ENCODE measurements around the gene ANKRD33B. TPM values are rescaled to one million over a fixed set of nuclear protein-coding genes. Genes with fewer than 3 reads are reported as not detected.

ANKRD33B gene
- total and polyA plus RNA-seq, 2 donors, result 4.4 to 4.7 TPM

GRCh38 chr5:10582512-10582897 lies 18.6 kb downstream of the ANKRD33B start:
- H3K4me1 ChIP-seq (ENCODE audit: insufficient read depth), result no peaks in the 10 kb centered on the region
- H3K4me3 ChIP-seq (ENCODE audit: low read depth, low read length), result no peak overlapping the region
- no peak overlapping the region for H3K27ac ChIP-seq (ENCODE audit: low read depth)
- no peak for DNase-seq (ENCODE audit: extremely low spot score)
- H3K36me3 ChIP-seq (ENCODE audit: insufficient read depth), result no peaks in the 10 kb centered on the region
- WGBS, result 98% methylated on average over 8 of the region's 8 CpGs

DNA sequence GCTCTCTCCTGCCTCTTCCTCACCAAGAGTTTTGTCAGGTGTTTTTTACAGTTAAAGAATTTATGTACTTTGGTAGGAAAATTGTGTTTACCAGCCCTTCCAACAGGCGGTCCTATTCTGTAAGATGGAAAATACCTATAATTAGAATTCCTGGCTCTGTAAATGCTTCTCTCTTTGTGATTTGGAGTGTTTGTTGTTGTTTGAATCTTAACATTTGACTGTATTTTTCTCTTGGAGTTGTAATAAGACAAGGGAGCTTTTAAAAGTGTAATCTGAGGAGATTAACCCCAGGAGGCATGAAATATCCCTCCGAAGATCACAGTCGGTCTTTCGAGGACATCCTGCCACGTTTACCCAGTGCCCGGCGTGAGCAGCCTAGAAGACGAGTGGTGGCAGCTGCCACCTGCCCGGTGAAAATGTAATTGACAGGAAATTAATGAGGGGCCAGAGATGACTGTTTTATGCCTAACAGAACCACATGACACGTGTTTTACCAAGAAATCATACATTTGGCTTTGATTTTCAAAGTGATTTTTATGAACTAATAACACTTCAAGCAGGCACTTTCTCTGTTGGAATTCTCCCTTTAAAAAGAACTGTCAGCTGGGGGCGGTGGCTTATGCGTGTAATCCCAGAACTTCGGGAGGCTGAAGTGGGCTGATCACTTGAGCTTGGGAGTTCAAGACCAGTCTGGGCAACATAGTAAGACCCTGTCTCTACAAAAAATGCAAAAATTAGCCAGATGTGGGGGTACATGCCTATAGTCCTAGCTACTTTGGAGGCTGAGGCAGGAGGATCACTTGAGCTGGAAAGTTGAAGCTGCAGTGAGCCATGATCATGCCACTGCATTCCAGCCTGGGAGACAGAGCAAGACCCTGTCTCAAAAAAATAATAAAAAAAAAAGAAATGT lies 20.0 kb downstream of the ANKRD33B start:
- no peaks in the 10 kb centered on the region for H3K4me1 ChIP-seq (ENCODE audit: insufficient read depth)
- DNase-seq (ENCODE audit: extremely low spot score), result no peak
- H3K27ac ChIP-seq (ENCODE audit: low read depth), result no peak overlapping the region
- 69% methylated on average over 13 of the region's 13 CpGs for WGBS
- H3K4me3 ChIP-seq (ENCODE audit: low read depth, low read length), result no peak overlapping the region
- H3K36me3 ChIP-seq (ENCODE audit: insufficient read depth), result no peaks in the 10 kb centered on the region

GRCh38 chr5:10584714-10585517 lies 21.0 kb downstream of the ANKRD33B start:
- no peak overlapping the region for H3K27ac ChIP-seq (ENCODE audit: low read depth)

GRCh38 chr5:10585518-10585915 lies 21.6 kb downstream of the ANKRD33B start:
- H3K4me1 ChIP-seq (ENCODE audit: insufficient read depth), result no peaks in the 10 kb centered on the region
- H3K27ac ChIP-seq (ENCODE audit: low read depth), result no peak overlapping the region
- DNase-seq (ENCODE audit: extremely low spot score), result no peak
- H3K4me3 ChIP-seq (ENCODE audit: low read depth, low read length), result no peak overlapping the region
- no peaks in the 10 kb centered on the region for H3K36me3 ChIP-seq (ENCODE audit: insufficient read depth)
- WGBS, result 94% methylated on average over 5 of the region's 5 CpGs

More at GRCh38 chr5:10584714-10585517, 21.0 kb downstream of the ANKRD33B start:
- no peak overlapping the region for H3K4me3 ChIP-seq (ENCODE audit: low read depth, low read length)
- H3K4me1 ChIP-seq (ENCODE audit: insufficient read depth), result no peaks in the 10 kb centered on the region
- no peak for DNase-seq (ENCODE audit: extremely low spot score)
- H3K36me3 ChIP-seq (ENCODE audit: insufficient read depth), result no peaks in the 10 kb centered on the region
- 79% methylated on average over 8 of the region's 8 CpGs for WGBS

DNA sequence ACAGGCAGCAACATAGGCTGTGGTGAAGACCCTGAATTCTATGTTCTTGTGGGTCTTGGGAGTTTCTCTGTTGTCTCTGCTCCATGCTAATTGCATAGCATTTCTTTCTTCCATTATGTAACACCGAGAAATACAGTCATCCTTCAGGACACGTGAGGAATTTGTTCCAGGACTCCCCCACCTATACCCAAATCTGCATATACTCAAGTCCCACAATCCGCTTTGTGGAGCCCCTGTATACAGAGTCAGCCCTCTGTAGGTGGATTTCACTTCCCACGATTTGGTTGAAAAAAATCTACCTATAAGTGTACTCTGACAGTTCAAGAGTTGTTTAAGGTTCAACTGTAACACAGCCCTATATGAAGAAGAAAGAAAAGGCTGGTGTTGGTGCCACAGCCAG lies 22.1 kb downstream of the ANKRD33B start:
- 92% methylated on average over 4 of the region's 4 CpGs for WGBS

GRCh38 chr5:10586555-10586954 lies 22.7 kb downstream of the ANKRD33B start:
- Histone ChIP-seq H3K4me3 (ENCODE audit: low read depth, low read length) (no peak overlapping the region), H3K36me3 (ENCODE audit: insufficient read depth) (no peaks in the 10 kb centered on the region), H3K27ac (ENCODE audit: low read depth) (no peak overlapping the region), H3K4me1 (ENCODE audit: insufficient read depth) (no peaks in the 10 kb centered on the region)
- 99% methylated on average over 1 of the region's 1 CpG for WGBS
- no peak for DNase-seq (ENCODE audit: extremely low spot score)

More for the DNA sequence above, 22.1 kb downstream of the ANKRD33B start:
- Histone ChIP-seq H3K4me3 (ENCODE audit: low read depth, low read length) (no peak overlapping the region), H3K27ac (ENCODE audit: low read depth) (no peak overlapping the region), H3K4me1 (ENCODE audit: insufficient read depth) (no peaks in the 10 kb centered on the region), H3K36me3 (ENCODE audit: insufficient read depth) (no peaks in the 10 kb centered on the region)
- DNase-seq (ENCODE audit: extremely low spot score), result no peak

- H3K27ac ChIP-seq (ENCODE audit: low read depth), result no peak overlapping the region
- H3K4me1 ChIP-seq (ENCODE audit: insufficient read depth), result no peaks in the 10 kb centered on the region
- H3K4me3 ChIP-seq (ENCODE audit: low read depth, low read length), result no peak overlapping the region
- DNase-seq (ENCODE audit: extremely low spot score), result no peak
- WGBS, result 89% methylated on average over 8 of the region's 8 CpGs
- H3K36me3 ChIP-seq (ENCODE audit: insufficient read depth), result no peaks in the 10 kb centered on the region
Observed at GRCh38 chr5:10588109-10588775, 24.4 kb downstream of the ANKRD33B start.

DNA sequence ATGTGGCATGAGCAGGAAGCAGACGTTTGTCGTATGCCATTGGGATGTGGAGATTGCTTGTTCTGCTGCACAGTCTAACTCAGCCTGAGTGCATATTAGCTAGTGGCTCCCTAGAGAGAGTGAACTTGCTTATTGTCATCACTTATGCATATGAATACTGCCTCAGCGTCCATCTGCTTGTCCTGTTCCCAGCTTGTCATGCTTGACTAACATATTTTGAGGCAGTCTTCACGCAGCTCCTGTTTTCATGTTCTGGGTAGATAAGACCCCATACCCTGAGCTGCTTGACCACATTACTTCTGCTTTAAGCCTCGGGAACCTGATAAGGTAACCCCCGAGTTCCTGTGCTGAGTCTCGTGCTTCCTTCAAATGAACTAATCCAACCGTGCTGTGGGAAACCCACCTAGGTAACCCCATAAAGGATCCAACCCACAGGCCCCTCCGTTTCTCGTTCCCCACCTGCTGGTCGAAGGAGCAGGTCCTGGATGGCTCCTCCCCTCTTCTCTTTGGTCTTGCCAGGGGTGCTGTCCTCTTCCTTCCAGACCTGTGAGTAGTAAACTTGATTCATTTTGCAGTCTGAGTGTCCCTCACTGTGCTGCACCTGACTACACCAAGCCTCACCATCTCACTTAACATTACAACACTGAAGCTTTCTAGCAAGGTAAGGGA lies 25.0 kb downstream of the ANKRD33B start:
- Histone ChIP-seq H3K36me3 (ENCODE audit: insufficient read depth) (no peaks in the 10 kb centered on the region), H3K27ac (ENCODE audit: low read depth) (no peak overlapping the region), H3K4me1 (ENCODE audit: insufficient read depth) (no peaks in the 10 kb centered on the region), H3K4me3 (ENCODE audit: low read depth, low read length) (no peak overlapping the region)
- no peak for DNase-seq (ENCODE audit: extremely low spot score)
- 73% methylated on average over 11 of the region's 11 CpGs for WGBS

DNA sequence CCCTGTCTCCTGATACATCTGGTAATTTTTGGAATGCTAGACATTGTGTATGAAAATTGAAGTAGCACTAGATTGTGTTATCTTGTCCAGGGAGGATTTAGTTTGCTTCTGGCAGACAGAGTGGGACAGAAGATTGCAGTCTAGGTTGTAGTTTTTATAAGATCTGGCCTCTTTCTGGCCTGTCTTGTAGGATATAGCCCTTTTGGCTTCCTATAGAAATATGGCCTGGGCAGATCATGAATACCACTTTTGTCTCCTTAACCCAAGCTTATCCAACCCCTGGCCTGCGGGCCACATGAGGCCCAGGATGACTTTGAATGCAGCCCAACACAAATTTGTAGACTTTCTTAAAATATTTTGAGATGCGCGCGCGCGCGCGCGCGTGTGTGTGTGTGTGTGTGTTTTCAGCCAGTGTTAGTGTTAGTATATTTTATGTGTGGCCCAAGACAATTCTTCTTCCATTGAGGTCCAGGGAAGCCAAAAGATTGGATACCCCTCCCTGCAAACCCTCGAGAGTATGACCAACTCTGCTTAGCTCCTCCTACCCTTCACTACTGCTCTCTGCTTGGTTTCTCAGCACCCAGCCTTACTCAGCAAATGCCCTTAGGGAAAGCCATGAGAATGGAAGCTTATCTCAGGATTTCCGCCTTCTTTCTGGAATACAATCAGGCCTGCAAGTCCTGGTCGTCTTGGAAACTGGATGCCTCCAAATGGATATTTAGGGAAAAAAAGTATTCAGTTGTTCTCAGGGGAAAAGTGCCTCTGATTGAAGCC lies 26.5 kb downstream of the ANKRD33B start:
- H3K27ac ChIP-seq (ENCODE audit: low read depth), result no peak overlapping the region
- no peaks in the 10 kb centered on the region for H3K36me3 ChIP-seq (ENCODE audit: insufficient read depth)
- H3K4me3 ChIP-seq (ENCODE audit: low read depth, low read length), result no peak overlapping the region
- DNase-seq (ENCODE audit: extremely low spot score), result no peak
- WGBS, result 78% methylated on average over 13 of the region's 13 CpGs
- H3K4me1 ChIP-seq (ENCODE audit: insufficient read depth), result no peaks in the 10 kb centered on the region

DNA sequence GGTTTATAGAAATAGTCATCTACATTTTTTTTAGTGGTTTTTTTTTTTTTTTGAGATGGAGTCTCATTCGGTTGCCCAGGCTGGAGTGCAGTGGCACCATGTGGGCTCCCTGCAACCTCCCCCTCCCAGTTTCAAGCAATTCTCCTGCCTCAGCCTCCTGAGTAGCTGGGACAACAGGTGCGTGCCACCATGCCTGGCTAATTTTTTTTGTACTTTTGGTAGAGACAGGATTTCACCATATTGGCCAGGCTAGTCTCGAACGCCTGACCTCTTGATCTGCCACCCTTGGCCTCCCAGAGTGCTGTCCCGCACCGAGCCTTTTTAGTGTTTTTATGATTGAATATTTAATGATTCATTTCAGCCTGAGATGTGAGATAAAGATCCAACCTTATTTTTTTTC lies 27.3 kb downstream of the ANKRD33B start:
- H3K27ac ChIP-seq (ENCODE audit: low read depth), result no peak overlapping the region
- DNase-seq (ENCODE audit: extremely low spot score), result no peak

DNA sequence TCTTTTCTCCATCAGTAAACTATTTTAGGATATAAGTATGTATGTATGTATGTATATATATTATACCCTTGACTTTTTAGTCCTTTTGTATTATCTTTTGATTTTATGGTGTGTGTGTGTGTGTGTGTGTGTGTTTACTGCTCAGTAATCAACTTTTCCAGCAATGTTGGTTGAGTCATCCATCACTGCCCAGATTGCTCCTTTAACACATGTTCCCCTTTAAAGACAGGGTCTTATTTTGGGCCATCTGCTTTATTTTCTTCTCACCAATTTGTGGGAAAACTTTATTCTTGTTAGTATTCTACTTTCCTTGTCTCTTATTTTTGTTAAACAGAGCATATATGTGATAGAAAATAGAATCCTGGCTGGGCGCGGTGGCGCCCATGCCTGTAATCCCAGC lies 28.1 kb downstream of the ANKRD33B start:
- Histone ChIP-seq H3K4me1 (ENCODE audit: insufficient read depth) (no peaks in the 10 kb centered on the region), H3K27ac (ENCODE audit: low read depth) (no peak overlapping the region), H3K4me3 (ENCODE audit: low read depth, low read length) (no peak overlapping the region), H3K36me3 (ENCODE audit: insufficient read depth) (no peaks in the 10 kb centered on the region)
- DNase-seq (ENCODE audit: extremely low spot score), result no peak
- 89% methylated on average over 3 of the region's 3 CpGs for WGBS

More for the DNA sequence above, 27.3 kb downstream of the ANKRD33B start:
- Histone ChIP-seq H3K4me1 (ENCODE audit: insufficient read depth) (no peaks in the 10 kb centered on the region), H3K4me3 (ENCODE audit: low read depth, low read length) (no peak overlapping the region), H3K36me3 (ENCODE audit: insufficient read depth) (no peaks in the 10 kb centered on the region)
- 80% methylated on average over 6 of the region's 6 CpGs for WGBS

DNA sequence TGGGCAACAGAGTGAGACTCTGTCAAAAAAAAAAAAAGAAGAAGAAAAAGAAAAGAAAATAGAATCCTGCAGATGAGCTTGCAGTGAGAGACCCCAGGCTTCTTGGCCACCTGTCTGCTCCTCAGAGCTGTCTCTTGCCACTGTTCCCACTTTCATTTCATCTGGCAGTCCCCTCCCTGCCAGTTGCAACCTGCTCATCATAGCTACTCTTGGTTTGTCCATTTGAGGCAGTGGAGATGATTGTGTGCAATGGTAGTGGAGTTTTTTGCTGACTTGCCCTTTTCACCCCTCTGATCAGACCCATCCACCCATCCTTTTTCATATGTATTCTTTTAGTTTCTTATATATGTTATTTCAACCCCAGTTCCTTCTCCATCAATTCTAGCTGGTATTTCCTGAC lies 28.7 kb downstream of the ANKRD33B start:
- Histone ChIP-seq H3K27ac (ENCODE audit: low read depth) (no peak overlapping the region), H3K36me3 (ENCODE audit: insufficient read depth) (no peaks in the 10 kb centered on the region), H3K4me1 (ENCODE audit: insufficient read depth) (no peaks in the 10 kb centered on the region), H3K4me3 (ENCODE audit: low read depth, low read length) (no peak overlapping the region)
- DNase-seq (ENCODE audit: extremely low spot score), result no peak
